A673 (cell line): Measurements from ENCODE around the gene KREMEN1.

Experiments
- EZH2 ChIP-seq: fragments of 200-600 bp; sonication (generic); IDR thresholded peaks from 2 replicates; pipeline ENCODE4 v1.6.1; 2017; ENCODE audit warnings: borderline replicate concordance, low read depth, mild to moderate bottlenecking, mixed read lengths, antibody characterized with exemption, low read length; ENCODE audit not compliant: poor library complexity, severe bottlenecking
- TF ChIP-seq, protein P1 (sequence below): fragments of 300-800, 200-600 bp; sonication (generic); conservative IDR thresholded peaks from 2 replicates; pipeline ENCODE4 v1.5.1; 2017; ENCODE audit warnings: low read depth, mild to moderate bottlenecking, antibody characterized with exemption, low read length, moderate library complexity, mixed read lengths

DNA sequence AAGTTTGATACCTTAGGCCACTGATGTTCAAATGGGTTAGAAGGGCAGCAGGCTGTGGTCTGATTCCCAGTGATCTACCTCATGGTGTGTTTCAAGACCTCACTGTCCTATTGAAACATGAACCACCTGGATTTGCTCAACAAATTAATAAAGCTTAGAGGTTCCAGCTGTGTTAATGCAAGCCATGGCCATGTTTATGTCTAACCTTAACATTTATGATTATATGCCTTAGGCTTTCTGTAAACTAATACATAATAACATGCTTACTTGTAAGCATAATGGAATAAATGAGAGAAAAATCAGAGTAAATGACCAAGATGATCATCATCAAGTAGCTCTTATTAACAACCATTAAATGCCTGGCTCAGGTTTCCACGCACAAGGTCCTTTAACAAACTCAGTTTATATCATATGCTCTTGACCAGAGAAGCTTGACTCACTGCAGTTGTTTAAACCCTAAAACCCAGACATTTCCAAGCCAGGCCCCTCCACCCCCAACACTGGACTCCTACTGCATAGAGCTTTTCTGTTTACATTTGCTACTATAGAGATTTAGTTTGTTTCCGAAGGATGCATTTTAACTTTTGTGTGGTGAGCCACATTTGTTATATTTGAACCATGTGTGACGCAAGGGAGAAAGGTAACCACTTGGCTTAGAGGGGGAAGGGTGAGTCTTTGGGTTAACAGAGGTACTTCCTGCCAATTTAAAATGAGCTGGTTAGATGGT, 43.7 kb downstream of the KREMEN1 start:
- TF ChIP-seq, protein P1, sequence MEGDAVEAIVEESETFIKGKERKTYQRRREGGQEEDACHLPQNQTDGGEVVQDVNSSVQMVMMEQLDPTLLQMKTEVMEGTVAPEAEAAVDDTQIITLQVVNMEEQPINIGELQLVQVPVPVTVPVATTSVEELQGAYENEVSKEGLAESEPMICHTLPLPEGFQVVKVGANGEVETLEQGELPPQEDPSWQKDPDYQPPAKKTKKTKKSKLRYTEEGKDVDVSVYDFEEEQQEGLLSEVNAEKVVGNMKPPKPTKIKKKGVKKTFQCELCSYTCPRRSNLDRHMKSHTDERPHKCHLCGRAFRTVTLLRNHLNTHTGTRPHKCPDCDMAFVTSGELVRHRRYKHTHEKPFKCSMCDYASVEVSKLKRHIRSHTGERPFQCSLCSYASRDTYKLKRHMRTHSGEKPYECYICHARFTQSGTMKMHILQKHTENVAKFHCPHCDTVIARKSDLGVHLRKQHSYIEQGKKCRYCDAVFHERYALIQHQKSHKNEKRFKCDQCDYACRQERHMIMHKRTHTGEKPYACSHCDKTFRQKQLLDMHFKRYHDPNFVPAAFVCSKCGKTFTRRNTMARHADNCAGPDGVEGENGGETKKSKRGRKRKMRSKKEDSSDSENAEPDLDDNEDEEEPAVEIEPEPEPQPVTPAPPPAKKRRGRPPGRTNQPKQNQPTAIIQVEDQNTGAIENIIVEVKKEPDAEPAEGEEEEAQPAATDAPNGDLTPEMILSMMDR = no peak
- no peak for TF ChIP-seq EZH2
